HG02840 (cell line): Measurements from ENCODE around the gene WDR38.

Experiments
- ATAC-seq: cut with Tn5 transposase; IDR thresholded peaks from one replicate; pipeline ENCODE4 v1.9.1; 2021; ENCODE audit warnings: mild to moderate bottlenecking, moderate library complexity, moderate number of reproducible peaks; ENCODE audit not compliant: unreplicated experiment, low FRiP score

WDR38 gene

GRCh38 chr9:124855944-124856765 lies 2.9 kb downstream of the WDR38 start:
- ATAC-seq, result no peak

- ATAC-seq, result no peak
These were observed 4.4 kb downstream of the WDR38 start for GRCh38 chr9:124857533-124858162.

DNA sequence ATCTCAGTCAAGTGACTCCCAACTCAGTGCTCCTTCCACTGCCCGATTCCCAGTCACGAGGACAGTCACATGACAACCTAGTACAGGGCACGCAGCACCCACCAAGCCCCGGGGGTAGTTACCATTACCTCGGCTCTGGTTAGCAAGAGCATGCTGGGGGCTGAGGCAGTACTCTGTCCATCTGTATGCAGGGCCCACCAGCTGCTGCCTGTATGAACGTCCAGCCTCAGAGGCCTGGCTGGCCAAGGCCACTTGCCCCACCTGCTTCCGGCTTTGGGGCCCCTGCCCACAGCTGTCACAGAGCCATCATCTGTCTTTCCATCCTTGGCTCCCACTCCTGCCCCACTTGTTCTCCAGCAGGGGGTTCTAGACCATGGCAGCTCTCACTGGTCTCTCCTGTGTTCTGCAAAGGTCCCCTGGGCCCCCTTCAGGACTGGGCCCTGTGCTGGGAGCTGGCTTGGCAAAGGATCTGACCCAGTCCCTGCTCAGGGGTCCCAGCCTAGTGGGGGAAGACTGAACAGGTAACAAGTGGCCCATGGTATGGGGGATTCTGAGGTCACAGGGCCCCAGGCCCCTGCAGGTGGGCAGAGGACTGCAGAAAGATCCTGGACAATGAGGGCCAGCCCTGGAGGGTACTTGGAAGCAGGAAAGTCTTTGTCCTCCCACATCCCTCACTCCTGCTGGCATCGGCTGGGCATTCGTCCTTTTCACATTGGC lies 5.2 kb downstream of the WDR38 start:
- ATAC-seq, result no peak

GRCh38 chr9:124859803-124860581 lies 6.7 kb downstream of the WDR38 start:
- ATAC-seq, result no peak

DNA sequence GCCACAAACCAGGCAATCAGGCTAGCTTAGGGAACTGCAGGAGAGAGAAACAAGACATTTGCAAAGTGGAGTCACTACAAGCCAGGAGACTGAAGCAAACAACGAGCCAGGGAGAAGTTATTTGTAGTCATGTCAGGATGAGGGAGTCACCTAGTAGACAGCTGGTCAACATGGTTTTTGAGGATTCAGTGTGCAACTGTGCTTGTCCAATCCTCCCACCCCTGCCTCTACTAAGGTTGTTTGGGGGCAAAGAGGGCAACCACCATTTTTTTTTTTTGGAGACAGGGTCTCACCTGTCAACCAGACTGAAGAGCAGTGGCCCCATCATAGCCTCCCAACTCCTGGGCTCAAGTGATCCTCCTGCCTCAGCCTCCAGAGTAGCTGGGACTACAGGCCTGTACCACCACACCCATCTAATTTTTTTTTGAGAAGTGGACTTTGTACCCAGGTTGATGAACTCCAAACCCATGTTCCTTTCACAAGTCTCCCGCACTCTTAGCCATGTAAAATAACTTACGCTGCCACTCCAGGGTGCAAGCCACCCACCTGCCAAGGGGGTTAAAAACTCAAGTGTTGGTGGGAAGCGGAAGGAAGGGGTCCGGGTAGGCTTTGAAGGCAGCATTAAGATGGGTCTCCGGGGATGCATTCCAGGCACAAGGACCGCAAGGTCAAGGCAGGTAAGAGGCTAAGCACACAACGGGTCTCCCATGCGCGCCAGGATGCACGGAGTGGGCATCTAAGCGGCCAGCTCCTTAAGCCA lies 7.5 kb downstream of the WDR38 start:
- ATAC-seq, result no peak

- peak; percentile 90 for ATAC-seq
These were observed 8.3 kb downstream of the WDR38 start, which contains the start of the genes ARPC5L and RPL35 for GRCh38 chr9:124861342-124862229. ARPC5L (plus strand) TSS chr9:124862130; CDS start chr9:124869291, 7,161 bp downstream. RPL35 (minus strand) TSS chr9:124861957; CDS start chr9:124861912, 45 bp downstream.

- ATAC-seq, result no peak
These were observed 10.2 kb downstream of the WDR38 start for GRCh38 chr9:124863371-124863871.

DNA sequence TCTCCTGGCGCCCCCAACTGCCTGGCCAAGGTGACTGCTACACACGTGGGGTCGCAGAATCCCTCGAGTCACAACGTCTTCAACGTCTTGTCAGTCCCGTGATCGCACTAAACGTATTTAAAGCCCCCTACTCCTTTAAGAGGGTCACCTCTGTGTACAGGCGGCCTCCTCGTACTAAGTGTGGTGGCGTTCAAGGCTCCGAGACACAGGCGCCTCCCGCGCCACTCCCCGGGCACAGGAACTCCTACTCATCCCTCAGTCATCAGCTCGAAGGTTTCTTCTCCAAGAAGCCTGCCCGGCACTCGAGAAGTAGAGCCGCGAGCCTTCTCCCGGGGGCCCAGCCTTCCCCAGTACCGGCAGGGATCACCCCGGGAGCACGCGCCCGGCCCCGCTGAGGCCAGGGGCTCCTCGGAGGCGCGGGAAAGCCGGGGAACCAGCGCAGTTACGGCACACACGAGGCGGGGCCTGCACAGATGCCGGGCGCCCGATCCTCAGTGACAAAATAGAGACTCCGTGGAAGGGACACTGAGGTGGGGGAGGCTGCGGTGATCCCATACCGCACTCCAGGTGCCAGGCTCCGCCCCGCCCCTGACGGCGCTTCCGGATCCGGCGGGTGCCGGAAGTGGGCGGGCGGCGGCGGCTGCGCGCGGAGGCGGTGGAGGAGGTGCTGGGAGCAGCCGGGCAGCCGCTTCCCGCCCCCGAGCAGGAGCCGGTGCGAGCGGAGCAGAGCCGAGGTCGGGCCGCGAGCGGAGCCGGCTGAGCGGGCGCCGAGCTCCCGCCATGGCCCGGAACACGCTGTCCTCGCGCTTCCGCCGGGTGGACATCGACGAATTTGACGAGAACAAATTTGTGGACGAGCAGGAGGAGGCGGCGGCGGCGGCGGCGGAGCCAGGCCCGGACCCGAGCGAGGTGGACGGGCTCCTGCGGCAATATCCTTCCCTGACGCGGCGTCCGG lies 15.5 kb downstream of the WDR38 start:
- peak; percentile 59 for ATAC-seq

DNA sequence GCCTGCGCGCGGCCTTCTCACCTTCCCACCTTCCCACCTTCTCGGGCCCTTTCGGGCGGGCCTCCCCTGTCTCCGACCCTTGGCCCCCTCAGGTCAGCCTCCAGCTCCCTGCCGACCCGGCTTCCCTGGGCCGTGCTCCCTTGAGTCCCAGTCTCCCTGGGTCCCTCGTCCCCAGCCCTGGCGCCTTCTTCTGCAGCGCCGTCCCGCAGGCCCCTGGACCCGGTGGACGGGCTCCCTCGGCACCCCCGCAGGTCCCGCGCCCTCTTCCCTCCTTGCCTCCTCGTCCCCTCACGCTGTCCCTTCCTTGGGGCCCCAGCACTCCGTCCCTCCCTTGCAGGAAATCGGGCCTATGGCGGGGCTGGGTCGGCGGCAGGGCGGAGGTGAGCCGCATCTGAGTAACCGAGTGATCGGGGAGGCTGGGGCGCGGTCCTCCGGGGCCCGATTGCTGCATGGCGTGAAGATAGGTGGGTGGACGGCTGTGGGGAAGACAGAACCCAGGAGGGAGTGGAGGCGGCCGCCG lies 16.3 kb downstream of the WDR38 start:
- peak; percentile 12 for ATAC-seq

- peak; percentile 41 for ATAC-seq
These were observed 16.8 kb downstream of the WDR38 start for GRCh38 chr9:124869986-124870560.

- ATAC-seq, result no peak
These were observed 17.5 kb downstream of the WDR38 start for GRCh38 chr9:124870723-124871122.

- no peak for ATAC-seq
These were observed 17.9 kb downstream of the WDR38 start for GRCh38 chr9:124871156-124871561.

DNA sequence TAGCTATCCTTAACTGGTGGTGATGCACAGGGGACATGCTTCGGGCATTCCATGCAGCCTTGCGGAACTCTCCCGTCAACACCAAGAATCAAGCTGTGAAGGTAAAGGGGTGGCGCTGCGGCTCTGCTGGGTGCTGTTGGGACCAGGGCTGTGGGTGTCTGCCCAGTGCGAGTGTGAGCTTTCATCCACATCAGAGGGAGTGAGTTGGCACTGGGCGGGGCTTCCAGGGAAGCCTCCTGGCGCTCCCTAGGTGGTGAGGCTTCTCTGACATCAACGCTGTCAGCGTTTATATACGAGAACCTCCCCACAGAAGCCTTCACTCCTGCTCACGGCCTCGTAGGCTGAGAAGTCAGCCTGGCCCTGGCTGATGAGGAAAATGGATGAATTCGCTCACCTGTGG lies 20.4 kb downstream of the WDR38 start:
- no peak for ATAC-seq

DNA sequence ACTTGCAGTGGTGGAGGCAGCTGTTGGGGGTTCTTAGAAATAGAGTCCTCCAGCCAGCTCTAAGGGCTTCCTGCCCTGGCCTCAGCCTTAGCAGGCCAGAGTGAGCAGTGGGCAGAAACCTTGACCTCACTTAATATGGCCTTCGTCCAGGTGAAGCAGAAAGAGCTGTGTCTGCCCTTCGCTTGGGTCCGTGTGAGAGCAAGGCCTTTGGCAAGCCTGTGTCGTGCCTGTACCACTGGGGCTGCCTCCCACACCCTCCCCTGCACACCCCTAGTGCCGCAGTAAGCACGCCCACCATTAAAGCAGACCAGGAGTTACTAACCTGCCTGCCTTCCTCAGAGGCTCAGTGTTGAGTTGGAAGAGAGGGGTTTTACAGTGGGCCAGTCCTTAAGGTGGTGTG lies 22.2 kb downstream of the WDR38 start:
- ATAC-seq, result no peak

DNA sequence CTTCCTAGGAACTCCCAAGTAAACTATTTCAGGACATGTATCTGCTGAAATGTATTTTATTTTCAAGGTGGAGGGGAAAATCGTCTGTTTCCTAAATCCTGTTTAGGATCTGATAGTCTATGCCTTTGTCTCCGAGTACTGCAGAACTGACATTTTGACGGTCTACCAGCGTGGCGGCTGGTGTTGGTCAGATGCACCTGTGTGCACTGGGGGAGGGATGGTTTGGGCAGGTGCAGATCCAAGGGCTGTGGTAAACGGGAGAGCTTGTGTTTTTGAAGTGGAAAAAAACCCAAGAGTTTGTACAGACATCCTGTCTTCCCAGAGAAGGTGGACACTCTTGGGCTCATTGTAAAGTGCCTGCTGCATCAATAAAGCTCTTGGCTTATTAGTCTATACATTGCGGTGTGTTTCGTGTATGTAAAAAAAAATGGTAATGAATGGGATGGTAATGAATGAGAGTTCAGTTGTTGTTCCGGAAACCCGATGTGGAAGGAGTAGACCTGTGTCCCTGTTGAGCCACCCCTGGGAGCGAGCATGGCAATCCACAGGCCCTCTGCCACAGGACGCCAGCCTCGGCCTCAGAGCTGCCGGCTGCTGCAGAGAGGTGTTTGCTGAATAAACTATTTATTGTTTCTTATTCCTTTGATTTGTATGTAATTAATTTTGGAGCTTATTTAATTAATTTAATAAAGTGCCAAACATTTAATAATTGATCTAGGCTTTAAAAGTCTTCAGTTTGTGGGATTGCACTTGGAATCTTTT lies 23.9 kb downstream of the WDR38 start:
- no peak for ATAC-seq

- ATAC-seq, result no peak
These were observed 24.8 kb downstream of the WDR38 start for GRCh38 chr9:124878021-124878420.
